HG03442 (cell line): ENCODE data around the gene FLNA.
"Not testable (repeated sequence)": the region's sequence is repeated elsewhere in the genome, so short reads cannot be mapped to it uniquely, and the experiment has no call there.

Experiments
- ATAC-seq: cut with Tn5 transposase; IDR thresholded peaks from one replicate; pipeline ENCODE4 v1.9.1; 2021; ENCODE audit warnings: mild to moderate bottlenecking, moderate library complexity; ENCODE audit not compliant: unreplicated experiment

Gene FLNA

DNA sequence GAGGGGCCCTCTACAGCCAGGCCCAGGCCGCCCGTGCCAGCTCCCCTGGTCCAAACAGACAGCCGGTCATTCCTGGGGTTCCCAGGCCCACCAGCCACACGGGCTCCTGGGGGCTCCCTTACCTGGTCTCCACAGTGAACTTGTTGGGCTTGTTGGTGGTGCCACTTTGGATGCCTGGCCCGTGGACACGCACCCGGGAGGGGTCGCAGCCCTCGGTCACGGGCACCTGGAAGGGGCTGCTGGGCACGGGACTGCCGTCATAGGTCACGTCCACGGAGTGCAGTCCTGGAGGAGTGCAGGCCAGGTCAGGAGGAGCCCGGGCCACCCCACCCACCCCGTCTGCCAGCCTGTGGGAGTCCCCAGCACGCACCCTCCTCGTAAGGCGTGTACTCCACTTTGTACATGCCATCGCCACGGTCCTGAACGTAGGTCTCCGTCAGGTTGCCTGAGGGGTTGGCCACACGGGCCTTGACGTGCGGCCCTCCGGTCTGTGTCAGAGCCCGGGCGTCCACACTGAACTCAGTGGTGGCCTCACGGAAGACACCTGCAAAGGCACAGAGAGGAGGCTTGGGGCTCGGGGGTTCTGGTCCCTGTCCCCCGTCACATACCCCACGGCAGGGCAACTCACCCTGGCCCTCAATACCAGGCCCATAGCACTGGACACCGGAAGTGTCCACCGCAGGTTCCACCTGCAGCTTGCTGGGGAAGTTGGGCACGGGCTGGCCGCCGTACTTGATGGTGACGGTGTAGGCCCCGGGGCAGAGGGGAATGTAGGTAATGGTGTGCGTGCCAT lies 14.9 kb downstream of the FLNA start:
- no peak for ATAC-seq

DNA sequence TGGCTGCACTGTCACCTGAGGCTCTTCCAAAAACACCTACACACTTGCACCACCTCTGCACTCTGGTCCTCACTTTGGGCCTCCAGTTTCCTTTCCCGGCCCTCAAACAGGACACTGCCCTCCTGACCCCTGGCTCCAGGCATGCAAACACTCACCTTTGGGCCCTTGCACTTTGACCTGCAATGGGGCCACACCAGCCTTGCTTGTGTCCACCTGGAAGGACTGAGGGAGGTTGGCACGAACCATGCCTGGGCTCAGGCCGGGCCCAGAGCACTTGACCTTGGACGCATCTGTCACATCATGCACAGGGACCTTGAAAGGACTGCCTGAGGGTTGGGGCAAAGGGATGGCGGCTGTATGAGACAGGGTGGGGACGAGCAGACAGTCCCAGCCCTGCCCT lies 15.6 kb downstream of the FLNA start:
- ATAC-seq = no peak

DNA sequence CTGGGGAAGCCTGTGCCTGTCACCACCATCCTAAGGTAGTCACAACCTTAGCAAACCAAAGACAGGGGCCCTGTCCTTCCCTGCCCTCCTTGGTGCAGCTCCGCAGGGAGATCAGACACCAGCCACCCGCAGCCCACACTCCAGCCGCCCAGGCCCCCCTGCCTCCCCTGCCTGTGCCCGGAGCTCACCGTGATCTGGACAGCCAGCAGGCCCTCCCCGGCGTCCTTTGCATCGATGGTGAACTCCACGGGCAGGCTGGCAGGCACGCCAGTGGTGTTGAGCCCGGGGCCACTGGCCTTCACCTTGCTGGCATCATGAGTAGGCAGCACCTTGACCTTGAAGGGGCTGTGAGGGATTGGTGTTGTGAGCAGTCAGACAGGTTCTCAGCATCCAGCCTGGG lies 16.4 kb downstream of the FLNA start:
- ATAC-seq = no peak

DNA sequence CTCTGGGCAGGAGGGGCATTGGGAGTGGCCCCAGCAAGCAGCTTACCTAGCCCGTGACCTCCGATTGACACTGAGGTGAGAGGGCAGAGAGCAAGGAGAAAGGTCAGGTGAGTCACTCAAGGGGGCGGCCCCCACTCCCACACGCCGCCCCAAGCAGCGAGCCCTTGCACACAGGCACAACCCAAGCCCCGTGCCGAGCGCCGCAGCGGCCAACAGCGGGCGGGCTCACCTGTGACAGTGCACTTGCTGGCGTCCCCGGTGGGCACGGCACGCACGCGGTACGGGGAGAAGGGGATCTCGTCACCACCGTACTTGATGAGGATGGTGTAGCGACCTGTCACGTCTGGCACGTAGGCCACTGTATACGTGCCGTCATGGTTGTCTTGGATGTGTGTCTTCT lies 17.2 kb downstream of the FLNA start:
- ATAC-seq = no peak

DNA sequence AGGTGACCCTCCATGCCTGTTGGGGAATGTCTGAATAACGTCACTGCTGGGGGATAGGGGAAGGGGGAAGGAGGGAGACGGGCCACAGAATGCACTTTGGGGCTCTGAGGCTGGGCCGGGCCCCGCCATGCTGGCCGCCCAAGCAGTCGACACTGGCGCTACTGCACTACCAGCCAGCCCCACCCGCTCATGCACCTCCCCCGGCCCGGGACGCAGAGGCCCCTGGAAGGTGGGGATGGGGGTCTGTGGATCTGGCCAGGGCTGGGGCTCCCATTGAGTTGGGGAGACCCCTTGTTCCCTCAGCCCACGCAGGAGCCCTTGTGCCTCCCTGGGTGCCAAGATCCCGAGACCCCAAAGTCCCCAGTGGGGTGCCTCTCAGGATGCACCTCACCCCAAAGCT lies 17.8 kb downstream of the FLNA start:
- no peak for ATAC-seq

DNA sequence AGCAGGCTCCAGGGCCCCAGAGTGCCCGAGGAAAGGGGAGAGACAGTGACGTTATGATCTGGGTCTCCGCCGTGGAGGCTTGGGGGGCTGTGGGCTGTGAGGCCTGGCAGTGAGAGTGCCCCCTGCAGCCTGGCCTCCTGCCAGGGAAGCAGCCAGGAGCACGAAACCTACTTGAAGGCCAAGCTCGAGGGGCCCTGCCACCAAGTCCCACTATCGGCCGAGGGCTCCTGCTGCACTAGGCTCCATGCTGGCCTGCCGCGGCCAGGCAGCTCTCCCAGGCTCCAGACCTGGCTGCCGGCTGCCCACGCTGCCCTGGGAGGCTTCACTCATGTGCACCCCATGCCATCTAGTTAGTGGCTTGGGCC lies 18.7 kb downstream of the FLNA start:
- no peak for ATAC-seq

DNA sequence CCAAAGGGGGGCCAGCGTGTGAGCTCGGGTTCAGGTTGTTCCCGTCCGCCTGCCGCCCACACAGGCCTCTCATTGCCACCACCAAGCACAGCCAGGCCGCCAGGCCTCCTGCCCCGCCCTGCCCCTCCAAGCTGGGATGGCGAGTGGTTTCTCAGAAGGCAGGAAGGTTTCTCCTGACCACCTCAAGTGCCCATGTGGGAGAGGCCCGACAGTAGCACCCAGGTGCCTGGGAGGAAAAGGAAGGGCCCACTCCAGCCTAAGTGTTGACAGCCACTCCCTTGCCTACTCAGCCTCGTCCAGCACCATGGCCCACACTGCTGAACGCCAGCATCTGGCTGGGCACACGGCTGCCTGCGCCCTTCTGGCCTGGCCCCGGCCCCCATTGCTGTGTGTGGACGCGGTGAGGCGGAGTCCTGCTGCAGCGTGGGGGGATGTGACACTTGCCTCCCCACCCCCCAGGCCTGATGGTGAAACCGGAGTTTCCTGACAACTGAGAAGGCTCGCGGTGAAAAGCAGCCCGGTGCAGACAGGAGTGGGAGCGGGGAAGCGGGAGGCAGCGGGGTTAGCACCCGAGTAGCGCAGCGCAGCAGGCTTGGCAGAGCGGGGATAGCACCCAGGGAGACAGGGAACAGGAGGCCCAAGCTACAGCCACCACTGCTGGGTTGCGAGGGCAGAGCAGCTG lies 19.2 kb downstream of the FLNA start:
- ATAC-seq = no peak

DNA sequence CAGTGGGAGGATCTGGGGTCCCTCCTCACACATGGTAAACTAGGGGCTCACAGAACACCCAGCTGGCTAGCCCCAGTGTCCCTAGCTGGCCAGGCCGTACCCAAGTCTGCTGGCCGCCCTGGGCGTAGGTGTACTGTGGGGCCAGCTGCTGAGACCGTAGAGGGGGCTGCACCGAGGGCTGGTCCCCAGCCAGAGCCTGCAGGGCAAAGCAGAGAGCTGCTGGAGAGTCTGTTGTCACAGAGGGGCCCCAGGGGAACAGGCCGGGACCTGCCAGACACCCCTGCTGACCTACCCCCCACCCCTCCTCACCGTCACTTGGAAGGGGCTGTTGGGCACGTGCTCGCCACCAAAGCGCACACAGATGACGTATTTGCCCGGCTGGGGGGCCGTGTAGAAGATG lies 19.9 kb downstream of the FLNA start:
- no peak for ATAC-seq

DNA sequence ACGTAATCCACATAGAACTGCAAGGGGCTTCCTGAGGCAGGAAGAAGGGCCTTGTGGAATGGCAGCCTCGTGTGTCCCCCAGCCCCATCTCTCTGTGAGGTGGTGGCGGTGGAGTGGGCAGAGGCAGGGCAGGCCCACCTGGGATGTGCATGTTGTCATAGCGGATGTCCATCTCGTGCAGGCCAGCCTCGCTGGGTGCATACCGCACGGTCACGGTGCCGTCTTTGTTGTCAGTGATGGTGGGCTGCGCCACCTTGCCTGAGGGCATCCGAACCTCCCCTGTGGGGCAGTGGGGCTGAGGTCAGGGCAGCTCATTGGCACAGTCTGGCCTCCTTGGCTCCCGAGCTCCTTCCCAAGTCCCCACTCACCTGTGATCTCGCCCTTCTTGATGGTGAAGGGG lies 20.4 kb downstream of the FLNA start:
- ATAC-seq = no peak

DNA sequence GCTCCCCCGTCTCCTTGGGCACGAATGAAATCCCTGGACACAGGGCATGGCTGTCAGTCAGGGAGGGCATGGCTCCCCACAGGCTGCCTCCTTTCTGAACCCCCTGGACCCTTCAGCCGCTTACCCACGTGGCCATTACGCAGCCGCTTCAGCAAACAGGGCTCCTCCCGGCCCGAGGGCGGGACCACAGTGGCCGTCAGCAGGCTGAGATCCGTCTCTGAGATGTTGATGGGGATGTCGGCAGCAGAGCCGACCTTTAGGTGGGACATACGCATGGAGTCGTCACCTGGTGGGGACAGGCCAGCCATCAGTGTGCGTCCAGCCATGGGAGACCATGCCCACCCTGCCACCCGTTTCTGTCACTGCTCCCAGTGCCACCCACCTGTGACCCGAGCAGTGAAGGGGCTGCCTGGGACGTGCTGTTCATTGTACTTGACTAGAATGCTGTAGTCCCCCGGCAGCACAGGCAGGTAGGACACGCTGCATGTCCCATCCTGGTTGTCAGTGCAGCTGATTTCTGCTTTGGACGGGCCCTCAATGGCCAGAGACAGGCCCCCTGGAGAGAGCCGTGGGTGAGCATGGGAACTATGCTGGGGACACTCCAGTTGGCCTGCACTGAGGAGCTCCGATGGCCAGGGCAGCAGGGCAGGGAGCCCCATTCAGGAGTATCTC lies 21.1 kb downstream of the FLNA start:
- ATAC-seq = no peak

DNA sequence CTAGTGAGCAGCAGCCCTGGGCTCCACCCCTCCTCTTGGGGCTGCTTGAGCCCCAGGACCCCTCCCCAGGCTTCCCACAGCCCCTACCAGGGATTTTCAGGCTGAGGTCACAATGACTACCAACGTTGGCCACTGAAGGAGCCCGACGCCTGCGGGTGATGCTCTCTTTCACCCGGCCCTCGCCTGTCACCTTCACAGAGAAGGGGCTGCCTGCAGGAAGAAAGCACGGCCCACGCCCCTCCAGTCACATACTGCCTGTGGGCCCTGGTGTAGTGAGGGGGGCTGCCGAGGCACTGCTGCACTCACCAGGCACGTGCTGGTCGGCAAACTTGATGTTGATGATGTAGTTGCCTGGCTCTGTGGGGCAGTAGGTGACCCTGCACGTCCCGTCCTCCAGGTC lies 22.0 kb downstream of the FLNA start:
- no peak for ATAC-seq

DNA sequence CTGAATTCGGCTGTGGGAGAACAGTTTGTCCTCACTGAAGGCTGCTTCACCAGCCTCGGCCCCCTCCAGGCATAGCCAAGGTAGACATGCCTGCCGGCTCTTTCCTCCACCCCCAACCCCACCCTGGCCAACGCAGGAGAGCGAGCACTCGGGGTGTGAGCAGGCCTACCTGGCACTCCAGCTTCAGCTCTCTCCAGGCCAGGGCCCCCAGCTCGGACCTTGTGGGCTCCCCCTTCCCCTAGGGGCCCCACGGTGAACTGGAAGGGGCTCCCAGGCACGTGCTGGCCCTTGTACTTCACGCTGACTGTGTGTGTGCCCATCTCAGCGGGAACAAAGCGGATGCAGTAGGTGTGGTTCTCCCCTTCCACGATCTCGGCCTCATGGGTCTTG lies 22.4 kb downstream of the FLNA start:
- ATAC-seq = no peak

DNA sequence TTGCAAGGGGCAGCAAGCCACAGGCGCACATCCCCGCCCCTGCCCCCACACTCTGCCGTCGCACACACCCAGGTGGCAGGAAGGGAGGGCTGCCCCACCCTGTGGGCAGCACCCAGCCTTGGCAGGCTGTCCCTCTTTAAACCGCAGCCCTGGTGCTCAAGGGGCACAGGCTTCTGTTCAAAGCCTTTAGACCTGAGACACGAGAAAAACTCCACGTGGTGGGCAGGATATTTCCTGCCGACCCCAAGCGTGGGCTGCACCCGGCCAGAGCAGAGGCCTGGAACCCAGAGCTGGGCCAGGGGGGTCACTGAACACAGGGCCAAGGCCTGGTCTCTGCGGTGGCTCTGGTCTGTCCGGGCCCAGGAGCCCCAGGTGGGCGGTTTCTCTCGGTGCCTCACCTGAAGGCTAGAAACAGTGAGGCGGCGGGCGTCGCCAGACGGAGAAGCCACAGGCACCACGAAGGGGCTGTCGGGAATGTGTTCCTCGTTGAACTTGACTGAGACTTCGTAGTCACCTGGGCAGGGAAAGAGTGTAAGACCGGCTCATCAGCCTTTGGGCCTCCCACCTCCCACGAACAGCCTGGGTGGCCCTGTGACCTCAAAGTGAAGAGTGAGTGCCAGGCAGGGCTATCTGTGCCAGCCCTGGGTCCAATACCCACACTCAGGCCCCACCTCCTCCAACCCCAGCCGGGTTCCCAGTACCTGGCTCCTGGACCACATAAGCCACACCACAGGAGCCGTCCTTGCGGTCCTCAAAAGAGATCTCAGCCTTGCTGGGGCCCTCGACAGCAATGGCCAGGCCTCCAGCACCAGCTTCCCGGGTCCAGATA lies 23.0 kb downstream of the FLNA start:
- ATAC-seq = no peak

DNA sequence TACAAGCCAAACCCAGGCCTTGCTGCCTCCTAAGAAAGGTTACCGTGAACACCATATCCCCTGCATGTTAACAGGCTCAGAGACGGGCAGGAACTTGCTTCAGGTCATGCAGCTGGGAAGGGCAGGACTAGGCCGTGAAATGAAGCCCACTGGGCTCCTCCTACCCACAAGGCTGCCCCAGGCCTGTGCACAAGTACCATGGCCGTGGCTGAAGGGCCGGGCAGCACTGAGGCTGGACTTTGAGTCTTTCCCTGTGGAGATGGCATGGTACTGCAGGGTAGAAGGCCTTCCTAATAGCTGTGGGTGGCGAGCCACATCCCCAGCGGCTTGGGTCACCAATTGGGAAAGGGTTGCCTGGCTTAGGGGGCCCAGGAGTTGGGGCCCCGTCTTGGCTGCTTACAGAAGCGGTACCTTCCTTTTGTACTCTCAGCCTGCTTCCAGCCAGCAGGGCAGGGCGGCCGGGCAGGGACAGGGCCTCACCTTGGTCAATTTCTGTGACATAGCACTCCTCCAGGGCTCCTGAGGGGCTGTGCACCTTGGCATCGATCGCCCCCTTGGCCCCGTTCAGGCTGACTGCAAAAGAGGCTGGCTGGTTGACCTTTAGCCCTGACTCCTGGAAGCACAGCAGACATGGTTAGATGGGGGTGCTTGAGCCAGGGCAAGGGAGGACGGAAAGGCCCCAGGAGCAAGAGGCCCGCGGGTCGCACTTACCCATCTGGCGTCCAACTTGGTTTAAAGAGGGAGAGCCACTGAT lies 23.8 kb downstream of the FLNA start:
- ATAC-seq = no peak

DNA sequence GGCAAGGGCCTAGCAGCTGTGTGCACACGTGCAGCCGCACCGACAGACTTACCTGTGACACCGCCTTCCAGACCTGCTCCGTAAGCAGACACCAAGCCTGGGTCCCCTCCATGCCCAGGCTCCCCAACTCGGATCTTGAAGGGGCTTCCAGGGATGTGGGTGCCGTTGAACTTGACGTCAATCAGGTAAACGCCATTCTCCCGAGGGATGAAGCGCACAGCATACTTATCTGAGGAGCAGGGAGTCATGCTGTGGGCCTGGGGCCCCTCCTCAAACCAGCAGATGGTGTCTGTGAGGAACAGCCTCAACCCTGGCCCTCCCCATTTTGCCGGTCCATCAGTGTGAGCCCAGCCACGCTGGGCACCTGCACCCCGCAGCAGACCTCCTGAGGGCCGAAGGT lies 24.5 kb downstream of the FLNA start:
- ATAC-seq = no peak

DNA sequence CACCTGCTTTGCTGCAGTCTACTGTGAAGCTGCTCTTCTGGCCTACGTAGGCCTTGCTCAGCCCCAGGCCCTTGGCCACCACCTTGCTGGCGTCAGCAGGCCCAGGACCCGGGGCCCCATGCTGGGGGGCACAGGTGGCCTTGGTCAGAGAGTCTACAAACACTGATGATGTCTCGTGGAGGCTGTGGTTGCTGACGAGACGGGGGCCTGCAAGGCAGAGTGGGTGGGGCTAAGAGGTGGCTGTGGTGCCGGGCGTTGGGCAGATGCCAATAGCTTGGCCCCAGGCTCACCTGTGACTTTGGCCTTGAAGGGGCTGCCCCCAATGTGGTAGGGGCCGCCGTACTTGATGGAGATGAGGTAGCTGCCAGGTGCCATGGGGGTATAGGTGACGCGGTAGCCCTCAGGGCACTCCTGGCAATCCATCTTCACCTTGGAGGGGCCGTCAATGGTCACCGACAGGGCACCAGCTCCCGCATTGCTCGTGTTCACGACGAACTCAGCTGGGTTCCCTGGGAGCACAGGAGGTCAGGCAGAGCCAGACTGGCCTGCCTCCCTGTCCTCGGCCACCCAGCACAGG lies 25.0 kb downstream of the FLNA start:
- ATAC-seq = no peak

DNA sequence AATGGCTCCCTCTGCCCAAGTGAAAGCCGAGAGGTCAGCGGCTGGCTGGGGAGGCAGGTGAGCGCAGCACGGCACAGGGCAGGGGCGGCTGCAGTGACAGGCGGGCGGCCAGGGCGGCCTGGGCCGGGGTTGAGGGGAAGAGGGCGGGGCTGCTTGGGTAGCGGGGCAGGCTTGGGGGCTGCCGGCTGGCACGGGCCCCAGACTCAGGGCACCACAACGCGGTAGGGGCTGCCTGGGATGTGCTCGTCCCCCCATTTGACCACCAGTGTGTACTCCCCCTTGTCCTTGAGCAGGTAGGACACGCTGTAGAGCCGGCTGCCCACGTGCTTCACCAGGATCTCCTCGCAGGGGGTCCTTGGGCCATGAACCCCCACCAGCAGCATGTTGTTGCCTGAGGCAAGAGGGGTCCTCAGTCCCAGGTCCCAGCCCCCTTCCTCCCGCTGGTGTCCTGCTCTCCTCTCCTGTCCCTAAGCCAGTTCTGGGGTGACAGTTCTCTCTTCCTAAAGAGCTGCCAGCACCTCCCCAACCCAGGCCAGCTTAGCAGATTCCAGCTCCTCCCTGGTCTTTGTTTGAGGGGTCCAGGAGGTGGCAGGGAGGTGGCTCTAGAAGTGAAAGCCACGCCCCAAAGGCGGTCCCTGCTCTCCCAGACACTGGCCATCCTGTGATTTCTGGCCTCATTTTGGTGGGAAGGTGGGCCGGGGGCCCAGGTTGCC lies 25.6 kb downstream of the FLNA start:
- no peak for ATAC-seq

DNA sequence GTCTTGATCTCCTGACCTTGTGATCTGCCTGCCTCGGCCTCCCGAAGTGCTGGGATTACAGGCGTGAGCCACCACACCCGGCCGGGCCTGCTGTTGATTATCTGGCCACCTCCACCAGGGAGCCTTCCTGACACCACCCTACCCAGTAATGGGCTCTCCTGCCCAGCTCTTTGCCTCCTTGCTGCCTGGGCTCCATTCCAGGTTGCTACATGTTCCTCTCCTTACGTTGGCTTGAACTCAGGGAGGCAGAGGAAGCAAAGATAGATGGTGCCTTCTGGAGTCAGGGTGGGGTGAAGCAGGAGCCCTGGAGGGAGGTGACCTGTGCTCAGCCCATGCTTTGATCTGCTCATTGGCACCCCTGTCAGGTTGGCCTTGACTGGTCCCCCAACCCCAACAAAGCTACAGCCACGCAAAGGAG lies 26.3 kb downstream of the FLNA start:
- ATAC-seq = no peak

DNA sequence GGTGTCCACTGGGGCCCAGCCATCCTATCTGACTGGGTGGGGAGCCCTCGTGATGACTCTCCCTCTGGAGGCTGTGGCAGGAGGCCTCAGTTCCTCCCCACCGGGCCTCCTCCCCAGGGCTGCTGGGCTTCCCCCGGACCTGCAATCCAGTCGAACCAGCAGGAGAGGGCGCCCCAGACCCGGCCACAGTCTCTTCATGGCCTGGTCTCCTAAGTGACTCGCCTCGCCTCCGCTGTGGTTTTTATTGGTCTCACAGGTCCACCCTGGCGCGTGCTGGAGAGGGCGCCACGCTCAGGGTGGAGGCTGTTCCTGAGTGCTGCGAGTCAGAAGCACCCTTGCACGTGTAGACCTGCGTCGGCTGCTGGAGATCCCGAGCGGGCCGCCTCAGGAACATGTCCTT lies 30.8 kb downstream of the FLNA start:
- ATAC-seq = not testable (repeated sequence)

DNA sequence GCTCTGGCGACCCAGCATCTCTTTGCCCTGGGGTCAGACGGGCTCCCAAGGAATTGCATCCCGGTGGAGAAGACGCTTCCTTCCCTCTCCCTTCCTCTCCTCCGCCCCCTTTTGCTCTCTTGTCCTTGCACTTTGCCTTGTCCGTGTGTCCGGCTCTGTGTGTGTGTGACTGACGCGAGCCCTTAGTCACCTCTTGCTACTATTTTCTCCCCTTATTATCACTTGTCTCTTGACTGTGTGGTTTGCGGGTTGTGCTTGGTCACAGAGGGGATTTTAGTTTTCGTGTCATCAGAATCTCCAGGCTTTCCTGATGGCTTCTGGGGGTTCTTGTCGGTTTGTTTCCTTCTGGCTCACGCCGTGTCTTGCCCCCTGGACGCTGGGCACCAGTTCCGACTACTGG lies 31.4 kb downstream of the FLNA start:
- ATAC-seq = not testable (repeated sequence)
